SK-N-SH (cell line): ENCODE measurements around the gene ELF5. TPM values are rescaled to one million over a fixed set of nuclear protein-coding genes. Genes with fewer than 3 reads are reported as not detected.

Experiments used
- CTCF ChIA-PET: fragments of 300-600, 350-600 bp; formaldehyde crosslinking; extraction: SDS; loops from one replicate; lab custom pipeline; 2021; lab: Yijun Ruan, JAX
- POLR2A ChIA-PET: fragments of 350-600 bp; sonication (Branson Sonifier 250); formaldehyde crosslinking; extraction: SDS; loops from one replicate; lab custom pipeline; 2020; ENCODE audit warnings: antibody characterized with exemption, inconsistent platforms; lab: Yijun Ruan, JAX
- DNase-seq: peaks from one replicate; pipeline ENCODE4 v3.0.0; 2012
- H2AFZ ChIP-seq: fragments of 200-600 bp; sonication (generic); 2 replicates; pipeline ENCODE4 v1.8.1; 2016; ENCODE audit warnings: antibody characterized with exemption, mild to moderate bottlenecking, low read depth
- H3F3A ChIP-seq: fragments of 200-600 bp; sonication (generic); replicated peaks from 2 replicates; pipeline ENCODE3; 2016; ENCODE audit warnings: antibody characterized with exemption, mild to moderate bottlenecking; ENCODE audit not compliant: insufficient read depth
- H3K27ac ChIP-seq, 2 experiments: fragments of 200-500 bp in 1 of 2; fragments of 200-600 bp in 1 of 2; sonication (Bioruptor generic) in 1 of 2; sonication (generic), shearing (Covaris generic) in 1 of 2; 2 replicates each; pipeline versions ENCODE4 v1.5.1 to v1.6.1; 2014 to 2016; ENCODE audit warnings: low read depth in 2 of 2, inconsistent platforms in 1 of 2, low read length in 1 of 2, mild to moderate bottlenecking in 1 of 2, mixed read lengths in 1 of 2
- H3K27me3 ChIP-seq: fragments of 200-600 bp; sonication (generic), shearing (Covaris generic); 2 replicates; pipeline ENCODE4 v1.6.1; 2016; ENCODE audit warnings: mixed run types; ENCODE audit not compliant: insufficient read depth
- H3K36me3 ChIP-seq, 2 experiments: fragments of 200-500 bp in 1 of 2; fragments of 200-600 bp in 1 of 2; sonication (Bioruptor generic) in 1 of 2; sonication (generic) in 1 of 2; replicated peaks in 1 of 2; 2 replicates each; pipeline versions ENCODE3 to v1.5.1; 2014 to 2016; ENCODE audit warnings: low read length in 1 of 2, mild to moderate bottlenecking in 1 of 2; ENCODE audit not compliant: insufficient read depth in 2 of 2, control insufficient read depth in 1 of 2
- H3K4me1 ChIP-seq, 2 experiments: fragments of 200-500 bp in 1 of 2; fragments of 200-600 bp in 1 of 2; sonication (Bioruptor generic) in 1 of 2; sonication (generic), shearing (Covaris generic) in 1 of 2; 2 replicates each; pipeline versions ENCODE4 v1.5.1 to v1.6.1; 2014 to 2016; ENCODE audit warnings: low read depth in 1 of 2, low read length in 1 of 2, mixed run types in 1 of 2; ENCODE audit not compliant: insufficient read depth in 2 of 2, control insufficient read depth in 1 of 2
- H3K4me2 ChIP-seq: fragments of 200-600 bp; sonication (generic), shearing (Covaris generic); 2 replicates; pipeline ENCODE4 v1.6.1; 2017; ENCODE audit warnings: mixed run types
- H3K4me3 ChIP-seq, 2 experiments: fragments of 200-500 bp in 1 of 2; fragments of 200-600 bp in 1 of 2; sonication (Bioruptor generic) in 1 of 2; sonication (generic), shearing (Covaris generic) in 1 of 2; 2 replicates each; pipeline versions ENCODE4 v1.5.1 to v1.8.1; 2014 to 2016; ENCODE audit warnings: low read depth in 2 of 2, inconsistent platforms in 1 of 2, low read length in 1 of 2, mild to moderate bottlenecking in 1 of 2, mixed read lengths in 1 of 2, moderate library complexity in 1 of 2
- H3K79me2 ChIP-seq: fragments of 200-600 bp; sonication (generic); 2 replicates; pipeline ENCODE4 v1.8.1; 2017; ENCODE audit warnings: mild to moderate bottlenecking; ENCODE audit not compliant: insufficient read depth
- H3K9ac ChIP-seq: fragments of 200-600 bp; sonication (generic); 2 replicates; pipeline ENCODE4 v1.6.1; 2017; ENCODE audit warnings: mixed run types
- H3K9me2 ChIP-seq: fragments of 200-600 bp; sonication (generic); 2 replicates; pipeline ENCODE4 v1.6.1; 2017; ENCODE audit warnings: mixed run types
- H3K9me3 ChIP-seq: fragments of 200-600 bp; sonication (generic); 2 replicates; pipeline ENCODE4 v1.6.1; 2017; ENCODE audit warnings: mixed run types, mild to moderate bottlenecking, moderate library complexity
- H4K20me1 ChIP-seq: fragments of 200-600 bp; sonication (generic); 2 replicates; pipeline ENCODE4 v1.6.1; 2017; ENCODE audit warnings: mild to moderate bottlenecking, mixed run types; ENCODE audit not compliant: insufficient read depth
- CHD2 ChIP-seq: fragments of 150-350 bp; IDR thresholded peaks from 2 replicates; pipeline ENCODE4 v1.6.1; 2018; ENCODE audit warnings: low read length; ENCODE audit not compliant: partially characterized antibody
- GABPA ChIP-seq: IDR thresholded peaks from 2 replicates; pipeline ENCODE4 v1.4.0; 2012; ENCODE audit warnings: low read depth, mild to moderate bottlenecking
- JUND ChIP-seq: IDR thresholded peaks from 2 replicates; pipeline ENCODE4 v1.4.0; 2012
- NFIC ChIP-seq: IDR thresholded peaks from 2 replicates; pipeline ENCODE4 v1.4.0; 2012; ENCODE audit warnings: borderline replicate concordance
- PBX3 ChIP-seq: IDR thresholded peaks from 2 replicates; pipeline ENCODE4; 2012
- POLR2AphosphoS5 ChIP-seq: IDR thresholded peaks from 2 replicates; pipeline ENCODE4 v1.6.1; 2012; ENCODE audit warnings: low read depth, low read length
- RAD21 ChIP-seq: IDR thresholded peaks from 2 replicates; pipeline ENCODE4 v1.6.1; 2012; ENCODE audit warnings: mild to moderate bottlenecking, low read length
- REST ChIP-seq: IDR thresholded peaks from 2 replicates; pipeline ENCODE4 v1.6.1; 2012; ENCODE audit warnings: mild to moderate bottlenecking, low read depth, low read length, moderate library complexity
- RFX5 ChIP-seq: IDR thresholded peaks from 2 replicates; pipeline ENCODE4 v1.6.1; 2012; ENCODE audit warnings: mild to moderate bottlenecking, improper control_type of control experiment, low read length
- RXRA ChIP-seq: IDR thresholded peaks from 2 replicates; pipeline ENCODE4 v1.4.0; 2012; ENCODE audit warnings: low read depth, mild to moderate bottlenecking, borderline replicate concordance
- SIN3A ChIP-seq: IDR thresholded peaks from 2 replicates; pipeline ENCODE4 v1.6.1; 2012; ENCODE audit warnings: low read depth, mild to moderate bottlenecking, low read length, moderate library complexity, borderline replicate concordance
- SMC3 ChIP-seq: IDR thresholded peaks from 2 replicates; pipeline ENCODE4 v1.6.1; 2012; ENCODE audit warnings: low read depth, low read length, improper control_type of control experiment
- TCF12 ChIP-seq: IDR thresholded peaks from 2 replicates; pipeline ENCODE4 v1.4.0; 2012
- TEAD4 ChIP-seq: IDR thresholded peaks from 2 replicates; pipeline ENCODE4 v1.4.0; 2012; ENCODE audit warnings: mild to moderate bottlenecking, borderline replicate concordance; ENCODE audit not compliant: insufficient read depth
- USF1 ChIP-seq: IDR thresholded peaks from 2 replicates; pipeline ENCODE4 v1.4.0; 2012; ENCODE audit warnings: low read depth, borderline replicate concordance
- YY1 ChIP-seq: IDR thresholded peaks from 2 replicates; pipeline ENCODE4 v1.4.0; 2012; ENCODE audit warnings: low read depth, mild to moderate bottlenecking
- WGBS: methylation state at CpG from one replicate; pipeline ENCODE4 v1.1.6; 2017; ENCODE audit warnings: low lambda C conversion rate; 5-methylcytosine and 5-hydroxymethylcytosine counted together
- polyA plus RNA-seq, 3 experiments: library from polyadenylated mRNA; depleted of rRNA; stranded (reverse); fragments of >200 nt; gene quantifications; 2 replicates each; pipeline ENCODE4 v1.2.3, GENCODE V29; 2012
- TF ChIP-seq, protein P1 (sequence below): fragments of 150-350 bp; IDR thresholded peaks from 2 replicates; pipeline ENCODE4 v1.6.1; 2016; ENCODE audit warnings: mild to moderate bottlenecking, low read depth, low read length

ELF5 gene
- polyA plus RNA-seq, 1 of the 3 experiments (the other 2 are of a cell fraction) = not detected

GRCh38 chr11:34445956-34446355, 67.6 kb downstream of the ELF5 start:
- DNase-seq = no peak
- Histone ChIP-seq H3K36me3 (peaks cover 0 to 21% of the 10 kb centered on the region in 2 experiments), H3K27me3 (no peaks in the 10 kb centered on the region), H3K9me3 (no peaks in the 10 kb centered on the region), H3K27ac (no peak overlapping the region), H2AFZ (no peak overlapping the region), H3K79me2 (peaks cover 27% of the 10 kb centered on the region; the same call in 1 of the 2 replicates)
- 73% methylated on average over 4 of the region's 4 CpGs for WGBS
- POLR2A ChIA-PET = no interaction called here
- no peak for TF ChIP-seq NFIC
- no peak for TF ChIP-seq PBX3
- TF ChIP-seq CHD2 = no peak
- no peak for TF ChIP-seq JUND
- TF ChIP-seq POLR2AphosphoS5 = no peak
- TF ChIP-seq TEAD4 = no peak
- TF ChIP-seq YY1 = no peak
- TF ChIP-seq, protein P1, sequence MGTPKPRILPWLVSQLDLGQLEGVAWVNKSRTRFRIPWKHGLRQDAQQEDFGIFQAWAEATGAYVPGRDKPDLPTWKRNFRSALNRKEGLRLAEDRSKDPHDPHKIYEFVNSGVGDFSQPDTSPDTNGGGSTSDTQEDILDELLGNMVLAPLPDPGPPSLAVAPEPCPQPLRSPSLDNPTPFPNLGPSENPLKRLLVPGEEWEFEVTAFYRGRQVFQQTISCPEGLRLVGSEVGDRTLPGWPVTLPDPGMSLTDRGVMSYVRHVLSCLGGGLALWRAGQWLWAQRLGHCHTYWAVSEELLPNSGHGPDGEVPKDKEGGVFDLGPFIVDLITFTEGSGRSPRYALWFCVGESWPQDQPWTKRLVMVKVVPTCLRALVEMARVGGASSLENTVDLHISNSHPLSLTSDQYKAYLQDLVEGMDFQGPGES = no peak
- no peak for TF ChIP-seq TCF12
- no peak for TF ChIP-seq SMC3
- TF ChIP-seq REST = no peak
- TF ChIP-seq RAD21 = no peak
- TF ChIP-seq RFX5 = no peak
- TF ChIP-seq USF1 = no peak
- no peak for TF ChIP-seq RXRA
- no peak for TF ChIP-seq GABPA
- no peak for TF ChIP-seq SIN3A
- TF ChIP-seq, all 33 proteins: peak for 0
- Histone ChIP-seq H3K4me1 (peaks cover 0 to 9% of the 10 kb centered on the region in 2 experiments; a peak in 1 of 4 replicates), H3F3A (no peaks in the 10 kb centered on the region), H3K9me2 (no peaks in the 10 kb centered on the region), H3K9ac (no peak overlapping the region), H4K20me1 (no peaks in the 10 kb centered on the region), H3K4me2 (no peak overlapping the region), H3K4me3 (no peak overlapping the region)
- CTCF ChIA-PET = interaction anchor here (0.6 to 2.2 kb wide), 3 partner anchors 19 to 46 kb away, joined by 3 to 5 read pairs (median 3); no protein-coding TSS in a partner anchor
